ENCODE results near the gene CAMTA1.

DNA sequence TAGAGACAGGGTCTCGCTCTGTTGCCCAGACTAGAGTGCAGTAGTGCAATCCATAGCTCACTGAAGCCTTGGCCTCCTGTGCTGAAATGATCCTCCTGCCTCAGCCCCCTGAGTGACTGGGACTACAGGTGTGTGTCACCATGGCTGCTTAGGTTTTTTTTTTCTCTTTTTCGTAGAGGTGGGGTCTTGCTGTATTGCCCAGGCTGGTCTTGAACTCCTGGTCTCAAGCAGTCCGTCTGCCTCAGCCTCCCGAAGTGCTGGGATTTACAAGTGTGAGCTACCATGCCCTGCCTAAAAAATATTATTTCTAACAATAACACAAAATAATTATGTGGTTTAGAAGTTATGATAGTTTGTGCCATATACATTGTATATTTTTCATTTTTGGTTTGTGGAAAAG, 9.9 kb downstream of the CAMTA1 start:
- TF ChIP-seq, protein P1, sequence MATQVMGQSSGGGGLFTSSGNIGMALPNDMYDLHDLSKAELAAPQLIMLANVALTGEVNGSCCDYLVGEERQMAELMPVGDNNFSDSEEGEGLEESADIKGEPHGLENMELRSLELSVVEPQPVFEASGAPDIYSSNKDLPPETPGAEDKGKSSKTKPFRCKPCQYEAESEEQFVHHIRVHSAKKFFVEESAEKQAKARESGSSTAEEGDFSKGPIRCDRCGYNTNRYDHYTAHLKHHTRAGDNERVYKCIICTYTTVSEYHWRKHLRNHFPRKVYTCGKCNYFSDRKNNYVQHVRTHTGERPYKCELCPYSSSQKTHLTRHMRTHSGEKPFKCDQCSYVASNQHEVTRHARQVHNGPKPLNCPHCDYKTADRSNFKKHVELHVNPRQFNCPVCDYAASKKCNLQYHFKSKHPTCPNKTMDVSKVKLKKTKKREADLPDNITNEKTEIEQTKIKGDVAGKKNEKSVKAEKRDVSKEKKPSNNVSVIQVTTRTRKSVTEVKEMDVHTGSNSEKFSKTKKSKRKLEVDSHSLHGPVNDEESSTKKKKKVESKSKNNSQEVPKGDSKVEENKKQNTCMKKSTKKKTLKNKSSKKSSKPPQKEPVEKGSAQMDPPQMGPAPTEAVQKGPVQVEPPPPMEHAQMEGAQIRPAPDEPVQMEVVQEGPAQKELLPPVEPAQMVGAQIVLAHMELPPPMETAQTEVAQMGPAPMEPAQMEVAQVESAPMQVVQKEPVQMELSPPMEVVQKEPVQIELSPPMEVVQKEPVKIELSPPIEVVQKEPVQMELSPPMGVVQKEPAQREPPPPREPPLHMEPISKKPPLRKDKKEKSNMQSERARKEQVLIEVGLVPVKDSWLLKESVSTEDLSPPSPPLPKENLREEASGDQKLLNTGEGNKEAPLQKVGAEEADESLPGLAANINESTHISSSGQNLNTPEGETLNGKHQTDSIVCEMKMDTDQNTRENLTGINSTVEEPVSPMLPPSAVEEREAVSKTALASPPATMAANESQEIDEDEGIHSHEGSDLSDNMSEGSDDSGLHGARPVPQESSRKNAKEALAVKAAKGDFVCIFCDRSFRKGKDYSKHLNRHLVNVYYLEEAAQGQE (IDR thresholded peaks at IDR 0.05; ENCODE audit: insufficient read depth in 1 of 2, low read depth in 2 of 2, low read length in 1 of 2) = no peak
- TF ChIP-seq, protein P2, sequence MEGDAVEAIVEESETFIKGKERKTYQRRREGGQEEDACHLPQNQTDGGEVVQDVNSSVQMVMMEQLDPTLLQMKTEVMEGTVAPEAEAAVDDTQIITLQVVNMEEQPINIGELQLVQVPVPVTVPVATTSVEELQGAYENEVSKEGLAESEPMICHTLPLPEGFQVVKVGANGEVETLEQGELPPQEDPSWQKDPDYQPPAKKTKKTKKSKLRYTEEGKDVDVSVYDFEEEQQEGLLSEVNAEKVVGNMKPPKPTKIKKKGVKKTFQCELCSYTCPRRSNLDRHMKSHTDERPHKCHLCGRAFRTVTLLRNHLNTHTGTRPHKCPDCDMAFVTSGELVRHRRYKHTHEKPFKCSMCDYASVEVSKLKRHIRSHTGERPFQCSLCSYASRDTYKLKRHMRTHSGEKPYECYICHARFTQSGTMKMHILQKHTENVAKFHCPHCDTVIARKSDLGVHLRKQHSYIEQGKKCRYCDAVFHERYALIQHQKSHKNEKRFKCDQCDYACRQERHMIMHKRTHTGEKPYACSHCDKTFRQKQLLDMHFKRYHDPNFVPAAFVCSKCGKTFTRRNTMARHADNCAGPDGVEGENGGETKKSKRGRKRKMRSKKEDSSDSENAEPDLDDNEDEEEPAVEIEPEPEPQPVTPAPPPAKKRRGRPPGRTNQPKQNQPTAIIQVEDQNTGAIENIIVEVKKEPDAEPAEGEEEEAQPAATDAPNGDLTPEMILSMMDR (IDR thresholded peaks at IDR 0.05) = no peak
- TF ChIP-seq POLR2AphosphoS5 (IDR thresholded peaks at IDR 0.05; ENCODE audit: low read depth, low read length) (no peak), TCF7L2 (IDR thresholded peaks at IDR 0.05; ENCODE audit: low read depth, low read length) (no peak)
